HCT116 (cell line): ENCODE measurements around the gene EPSTI1. TPM values are rescaled to one million over a fixed set of nuclear protein-coding genes. Genes with fewer than 3 reads are reported as not detected.

Source experiments
- ATAC-seq: fragments of 200-7000 bp; cut with Tn5 transposase; 2 replicates; pipeline ENCODE4 v1.9.1; 2020; ENCODE audit warnings: mild to moderate bottlenecking, moderate library complexity
- BruUV-seq: library from RNA; stranded (reverse); fragments of 400-500 nt; replicated peaks from 2 replicates; lab custom pipeline; 2021; lab: Mats Ljungman, UMichigan
- CTCF ChIA-PET: fragments of 300-600 bp; sonication (Branson Sonifier 250); formaldehyde crosslinking; loops from one replicate; lab custom pipeline; 2021; ENCODE audit warnings: antibody characterized with exemption; lab: Charles Lee
- POLR2A ChIA-PET: fragments of 300-600, 350-600 bp; sonication (Branson Sonifier 250); formaldehyde crosslinking; loops from one replicate; lab custom pipeline; 2021; ENCODE audit warnings: antibody characterized with exemption; lab: Charles Lee
- RAD21 ChIA-PET, 2 experiments: fragments of 300-600 bp; sonication (Branson Sonifier 250); formaldehyde crosslinking; loops; one replicate each; lab custom pipeline; 2023; ENCODE audit warnings: low total read pairs in 2 of 2; ENCODE audit not compliant: uncharacterized antibody in 2 of 2, unreplicated experiment in 2 of 2, low non-redundant PET in 1 of 2; lab: Charles Lee
- DNase-seq: peaks from one replicate; pipeline ENCODE4 v3.0.0-alpha.2; 2010; ENCODE audit warnings: low read depth, low spot score
- H2AFZ ChIP-seq: fragments of 200-600 bp; shearing (Covaris generic), sonication (generic); 2 replicates; pipeline ENCODE4 v1.6.1; 2017; ENCODE audit warnings: low read depth, mixed run types, mixed read lengths, antibody characterized with exemption, low read length; ENCODE audit not compliant: poor library complexity, severe bottlenecking
- H3K27ac ChIP-seq: 2 replicates; pipeline ENCODE4 v1.5.1; 2012; ENCODE audit warnings: low read depth, low read length
- H3K27me3 ChIP-seq: fragments of 200-600 bp; sonication (generic); 2 replicates; pipeline ENCODE4 v1.6.1; 2016; ENCODE audit warnings: mixed run types, low read length, mixed read lengths; ENCODE audit not compliant: insufficient read depth
- H3K36me3 ChIP-seq, 2 experiments: fragments of 200-500 bp in 1 of 2; fragments of 200-600 bp in 1 of 2; sonication (Bioruptor generic) in 1 of 2; sonication (generic) in 1 of 2; 2 replicates each; pipeline versions ENCODE4 v1.5.1 to v1.6.1; 2014 to 2016; ENCODE audit warnings: low read length in 2 of 2, inconsistent platforms in 1 of 2, mixed read lengths in 1 of 2, mixed run types in 1 of 2; ENCODE audit not compliant: insufficient read depth in 2 of 2, control insufficient read depth in 1 of 2
- H3K4me1 ChIP-seq, 2 experiments: fragments of 200-600 bp in 1 of 2; sonication (generic) in 1 of 2; 2 replicates each; pipeline versions ENCODE4 v1.5.1 to v1.6.1; 2012 to 2017; ENCODE audit warnings: low read length in 2 of 2, inconsistent platforms in 1 of 2, mild to moderate bottlenecking in 1 of 2, mixed read lengths in 1 of 2, mixed run types in 1 of 2, moderate library complexity in 1 of 2; ENCODE audit not compliant: insufficient read depth in 2 of 2, control insufficient read depth in 1 of 2
- H3K4me2 ChIP-seq: fragments of 200-600 bp; sonication (generic); 2 replicates; pipeline ENCODE4 v1.6.1; 2017; ENCODE audit warnings: mixed run types, low read length, mixed read lengths
- H3K4me3 ChIP-seq, 2 experiments: fragments of 200-600 bp in 1 of 2; sonication (generic) in 1 of 2; replicated peaks in 1 of 2; 2 replicates each; pipeline ENCODE4 v1.5.1; 2011 to 2016; ENCODE audit warnings: low read length in 2 of 2, control low read depth in 1 of 2, low read depth in 1 of 2, mild to moderate bottlenecking in 1 of 2, mixed read lengths in 1 of 2, mixed run types in 1 of 2
- H3K79me2 ChIP-seq: fragments of 200-600 bp; sonication (generic); 2 replicates; pipeline ENCODE4 v1.6.1; 2017; ENCODE audit warnings: mild to moderate bottlenecking, mixed run types, low read length, moderate library complexity, mixed read lengths; ENCODE audit not compliant: insufficient read depth
- H3K9ac ChIP-seq: fragments of 200-600 bp; sonication (generic); 2 replicates; pipeline ENCODE4 v1.6.1; 2016; ENCODE audit warnings: low read length, mixed read lengths
- H3K9me2 ChIP-seq: fragments of 200-600 bp; sonication (generic), shearing (Covaris generic); 2 replicates; pipeline ENCODE4 v1.6.1; 2017; ENCODE audit warnings: mixed run types, mild to moderate bottlenecking, moderate library complexity; ENCODE audit not compliant: insufficient read depth
- H3K9me3 ChIP-seq, 2 experiments: fragments of 200-500 bp in 1 of 2; fragments of 200-600 bp in 1 of 2; sonication (Bioruptor generic) in 1 of 2; sonication (generic) in 1 of 2; 2 replicates each; pipeline ENCODE4 v1.6.1; 2014 to 2017; ENCODE audit warnings: low read length in 2 of 2, mixed read lengths in 2 of 2, inconsistent platforms in 1 of 2, low read depth in 1 of 2, mild to moderate bottlenecking in 1 of 2, mixed run types in 1 of 2, moderate library complexity in 1 of 2; ENCODE audit not compliant: control insufficient read depth in 1 of 2, insufficient read depth in 1 of 2
- H4K20me1 ChIP-seq: fragments of 200-600 bp; sonication (generic), shearing (Covaris generic); 2 replicates; pipeline ENCODE4 v1.6.1; 2017; ENCODE audit warnings: mixed run types, mild to moderate bottlenecking, moderate library complexity; ENCODE audit not compliant: insufficient read depth
- ATF3 ChIP-seq: IDR thresholded peaks from 2 replicates; pipeline ENCODE4 v1.6.1; 2012
- CEBPB ChIP-seq: IDR thresholded peaks from 2 replicates; pipeline ENCODE4 v1.6.1; 2012; ENCODE audit warnings: low read depth
- CTCF ChIP-seq, 3 experiments: fragments of 200-600 bp in 1 of 3; sonication (generic) in 1 of 3; IDR thresholded peaks in 2 of 3; conservative IDR thresholded peaks in 1 of 3; 2 replicates each; pipeline ENCODE4 v1.5.1; 2012 to 2017; ENCODE audit warnings: low read depth in 2 of 3, low read length in 2 of 3, antibody characterized with exemption in 1 of 3, borderline replicate concordance in 1 of 3, control low read depth in 1 of 3, mild to moderate bottlenecking in 1 of 3, mixed read lengths in 1 of 3, mixed run types in 1 of 3, moderate library complexity in 1 of 3; ENCODE audit not compliant: insufficient read depth in 1 of 3
- ELF1 ChIP-seq: IDR thresholded peaks from 2 replicates; pipeline ENCODE4 v1.6.1; 2012; ENCODE audit warnings: low read depth, borderline replicate concordance
- EZH2 ChIP-seq: fragments of 200-600 bp; sonication (generic); IDR thresholded peaks from 2 replicates; pipeline ENCODE4 v1.6.1; 2017; ENCODE audit warnings: antibody characterized with exemption, mixed run types
- FOSL1 ChIP-seq: IDR thresholded peaks from 2 replicates; pipeline ENCODE4 v1.6.1; 2012; ENCODE audit warnings: low read depth
- JUND ChIP-seq: IDR thresholded peaks from 2 replicates; pipeline ENCODE4 v1.6.1; 2012
- POLR2A ChIP-seq: IDR thresholded peaks from 2 replicates; pipeline ENCODE4 v1.7.0; 2011; ENCODE audit warnings: borderline replicate concordance; ENCODE audit not compliant: insufficient read depth, insufficient read length; ENCODE audit errors: extremely low read depth
- SP1 ChIP-seq: IDR thresholded peaks from 2 replicates; pipeline ENCODE4 v1.6.1; 2012; ENCODE audit warnings: low read depth
- SRF ChIP-seq: IDR thresholded peaks from 2 replicates; pipeline ENCODE4 v1.6.1; 2012; ENCODE audit warnings: low read depth
- TCF7L2 ChIP-seq: IDR thresholded peaks from 2 replicates; pipeline ENCODE4 v1.7.0; 2011; ENCODE audit warnings: borderline replicate concordance, inconsistent platforms; ENCODE audit not compliant: insufficient read depth, insufficient read length; ENCODE audit errors: extremely low read depth
- intact Hi-C: fragments of 100-400 bp; cut with micrococcal nuclease; formaldehyde crosslinking; loops from 2 replicates; pipeline ENCODE4 v1.10.0; 2022
- total RNA-seq: library from RNA; stranded (reverse); gene quantifications from one replicate; pipeline ENCODE4 v1.2.1, GENCODE V29; 2021; ENCODE audit not compliant: unreplicated experiment

EPSTI1 gene
- total RNA-seq, 1 experiment from 2014 or later: 0.69 TPM

GRCh38 chr13:42905579-42905978 lies 86.5 kb downstream of the EPSTI1 start:
- Histone ChIP-seq H2AFZ (no peak overlapping the region), H3K9ac (no peak overlapping the region), H3K4me2 (no peak overlapping the region), H3K79me2 (no peaks in the 10 kb centered on the region), H3K36me3 (no peaks in the 10 kb centered on the region), H3K9me2 (no peaks in the 10 kb centered on the region), H3K4me1 (no peaks in the 10 kb centered on the region), H4K20me1 (no peaks in the 10 kb centered on the region), H3K4me3 (no peak overlapping the region), H3K27ac (no peak overlapping the region), H3K27me3 (no peaks in the 10 kb centered on the region), H3K9me3 (no peaks in the 10 kb centered on the region)
- TF ChIP-seq CTCF (IDR thresholded peaks at IDR 0.05 in 2 of 3, conservative IDR thresholded peaks at IDR 0.05 in 1 of 3; ENCODE audit: borderline replicate concordance in 1 of 3, insufficient read depth in 1 of 3, low read depth in 2 of 3, low read length in 2 of 3) (no peak), ELF1 (no peak), SP1 (no peak), FOSL1 (no peak), POLR2A (no peak), EZH2 (no peak), SRF (no peak), JUND (no peak), ATF3 (no peak), TCF7L2 (no peak)
- ChIA-PET CTCF (no interaction called here), POLR2A (no interaction called here), RAD21 (no interaction called here)
- intact Hi-C loops: no loop called here
- DNase-seq: no peak
- no peak for ATAC-seq
- BruUV-seq: no TSS peak

GRCh38 chr13:42899266-42899665 lies 92.8 kb downstream of the EPSTI1 start:
- intact Hi-C loops: no loop called here
- no peak overlapping the region for H2AFZ ChIP-seq
- H4K20me1 ChIP-seq: no peaks in the 10 kb centered on the region
- H3K4me2 ChIP-seq: no peak overlapping the region
- no peak overlapping the region for H3K27ac ChIP-seq
- no peak overlapping the region for H3K4me3 ChIP-seq
- DNase-seq: no peak
- peaks cover 4% of the 10 kb centered on the region for H3K27me3 ChIP-seq
- no peaks in the 10 kb centered on the region for H3K9me3 ChIP-seq
- no peaks in the 10 kb centered on the region; a peak in 1 of 4 replicates for H3K4me1 ChIP-seq
- ChIA-PET RAD21 (no interaction called here), CTCF (no interaction called here), POLR2A (no interaction called here)
- no peak overlapping the region for H3K9ac ChIP-seq
- no peaks in the 10 kb centered on the region for H3K36me3 ChIP-seq
- no peaks in the 10 kb centered on the region for H3K79me2 ChIP-seq
- H3K9me2 ChIP-seq: no peaks in the 10 kb centered on the region
- TF ChIP-seq CEBPB: no peak
- ATAC-seq: no peak
- no TSS peak for BruUV-seq
